HEK293 (cell line): ENCODE data around the gene DCP1A.
A peak's percentile ranks its signal among the peaks of the same experiment; 100 is the strongest.

Experiments used
- CTCF ChIA-PET: fragments of 350-600 bp; formaldehyde crosslinking; extraction: SDS; loops from one replicate; lab custom pipeline; 2021; ENCODE audit warnings: antibody characterized with exemption; lab: Yijun Ruan, JAX
- POLR2A ChIA-PET: fragments of 300-600 bp; formaldehyde crosslinking; extraction: SDS; loops from one replicate; lab custom pipeline; 2020; ENCODE audit warnings: antibody characterized with exemption, inconsistent platforms; lab: Yijun Ruan, JAX
- H3K27ac ChIP-seq: fragments of 200-500 bp; sonication (Bioruptor generic); 2 replicates; pipeline ENCODE4 v1.5.1; 2014; ENCODE audit warnings: low read depth, low read length, control low read depth, inconsistent platforms; ENCODE audit errors: extremely low read depth
- H3K36me3 ChIP-seq, 2 experiments: fragments of 200-500 bp in 1 of 2; sonication (Bioruptor generic) in 1 of 2; 1 replicate in 1 of 2; 2 replicates in 1 of 2; pipeline ENCODE4 v1.5.1; 2014 to 2017; ENCODE audit warnings: inconsistent platforms in 2 of 2, low read length in 2 of 2; ENCODE audit not compliant: control insufficient read depth in 2 of 2, insufficient read depth in 1 of 2
- H3K4me1 ChIP-seq: fragments of 200-500 bp; sonication (Bioruptor generic); 2 replicates; pipeline ENCODE4 v1.5.1; 2014; ENCODE audit warnings: mild to moderate bottlenecking, low read length, inconsistent platforms; ENCODE audit not compliant: control insufficient read depth, insufficient read depth
- H3K4me3 ChIP-seq: 2 replicates; pipeline ENCODE4 v1.5.1; 2011; ENCODE audit warnings: low read depth, mild to moderate bottlenecking, control low read depth, low read length, moderate library complexity
- H3K9me3 ChIP-seq: fragments of 200-500 bp; sonication (Bioruptor generic); 2 replicates; pipeline ENCODE4 v1.5.1; 2014; ENCODE audit warnings: low read depth, low read length, inconsistent platforms; ENCODE audit not compliant: control insufficient read depth, insufficient read depth
- HIC1 ChIP-seq: fragments of 450-650 bp; formaldehyde crosslinking; IDR thresholded peaks from 2 replicates; pipeline ENCODE4 v1.5.1; 2016; ENCODE audit warnings: missing biosample characterization, missing genetic modification characterization
- PATZ1 ChIP-seq: fragments of 450-650 bp; formaldehyde crosslinking; IDR thresholded peaks from 2 replicates; pipeline ENCODE4 v1.5.1; 2016; ENCODE audit warnings: missing biosample characterization, missing genetic modification characterization
- PBX3 ChIP-seq: sonication (generic); formaldehyde crosslinking; IDR thresholded peaks from 2 replicates; pipeline ENCODE4 v1.8.1; 2022; ENCODE audit warnings: mild to moderate bottlenecking, moderate library complexity, missing genetic modification reagents
- PRDM6 ChIP-seq: fragments of 450-650 bp; formaldehyde crosslinking; IDR thresholded peaks from 2 replicates; pipeline ENCODE4 v1.5.1; 2017; ENCODE audit warnings: missing biosample characterization, missing genetic modification characterization
- TSHZ1 ChIP-seq: fragments of 450-650 bp; formaldehyde crosslinking; IDR thresholded peaks from 2 replicates; pipeline ENCODE4 v1.5.1; 2016; ENCODE audit warnings: missing biosample characterization, missing genetic modification characterization, borderline replicate concordance
- ZNF133 ChIP-seq: fragments of 450-650 bp; formaldehyde crosslinking; IDR thresholded peaks from 2 replicates; pipeline ENCODE4 v1.5.1; 2016; ENCODE audit warnings: missing biosample characterization, missing genetic modification characterization
- ZNF221 ChIP-seq: fragments of 450-650 bp; formaldehyde crosslinking; IDR thresholded peaks from 2 replicates; pipeline ENCODE4 v1.5.1; 2017; ENCODE audit warnings: missing biosample characterization, missing genetic modification characterization, borderline replicate concordance
- ZNF302 ChIP-seq: fragments of 450-650 bp; formaldehyde crosslinking; IDR thresholded peaks from 2 replicates; pipeline ENCODE4 v1.5.1; 2016; ENCODE audit warnings: missing biosample characterization, missing genetic modification characterization, low read depth
- ZNF335 ChIP-seq: fragments of 450-650 bp; formaldehyde crosslinking; conservative IDR thresholded peaks from 2 replicates; pipeline ENCODE4 v1.5.1; 2016; ENCODE audit warnings: missing biosample characterization, missing genetic modification characterization
- ZNF521 ChIP-seq: fragments of 450-650 bp; formaldehyde crosslinking; IDR thresholded peaks from 2 replicates; pipeline ENCODE4 v1.5.1; 2017; ENCODE audit warnings: missing biosample characterization, mild to moderate bottlenecking, missing genetic modification characterization
- ZNF701 ChIP-seq: fragments of 450-650 bp; formaldehyde crosslinking; IDR thresholded peaks from 2 replicates; pipeline ENCODE4 v1.5.1; 2016; ENCODE audit warnings: missing biosample characterization, missing genetic modification characterization
- ZNF777 ChIP-seq: fragments of 450-650 bp; formaldehyde crosslinking; IDR thresholded peaks from 2 replicates; pipeline ENCODE4 v1.5.1; 2017; ENCODE audit warnings: missing biosample characterization, missing genetic modification characterization, borderline replicate concordance
- ZSCAN16 ChIP-seq: fragments of 450-650 bp; formaldehyde crosslinking; IDR thresholded peaks from 2 replicates; pipeline ENCODE4 v1.5.1; 2016; ENCODE audit warnings: missing biosample characterization, missing genetic modification characterization

Gene DCP1A

GRCh38 chr3:53357458-53357857 lies 10.1 kb upstream of the DCP1A start:
- Histone ChIP-seq H3K27ac (no peak overlapping the region), H3K36me3 (no peaks in the 10 kb centered on the region), H3K4me1 (peaks cover 2% of the 10 kb centered on the region; the same call in 1 of the 2 replicates), H3K9me3 (no peaks in the 10 kb centered on the region)
- CTCF ChIA-PET, result no interaction called here
- peak; percentile 13; the same call in 1 of the 2 replicates for TF ChIP-seq PRDM6
- peak; percentile 20; the same call in 1 of the 2 replicates for TF ChIP-seq ZNF335 (tag by site-specific recombination)
- no peak for TF ChIP-seq ZNF521
- TF ChIP-seq, all 188 proteins: peak for 2
- H3K4me3 ChIP-seq, result no peak overlapping the region
- POLR2A ChIA-PET, result no interaction called here

- ChIA-PET POLR2A (no interaction called here), CTCF (no interaction called here)
- H3K4me3 ChIP-seq, result no peak overlapping the region
- H3K4me1 ChIP-seq, result peaks cover 5% of the 10 kb centered on the region
- no peak overlapping the region for H3K27ac ChIP-seq
- no peak for TF ChIP-seq PATZ1
- no peak for TF ChIP-seq ZNF701 (tag by site-specific recombination)
- peak; percentile 91 for TF ChIP-seq ZNF133
- TF ChIP-seq PBX3, result no peak
- no peaks in the 10 kb centered on the region for H3K36me3 ChIP-seq
- H3K9me3 ChIP-seq, result no peaks in the 10 kb centered on the region
Measured at GRCh38 chr3:53354945-53355498, 7.7 kb upstream of the DCP1A start.

GRCh38 chr3:53353202-53353601 lies 5.9 kb upstream of the DCP1A start:
- ChIA-PET CTCF (no interaction called here), POLR2A (no interaction called here)
- Histone ChIP-seq H3K9me3 (no peaks in the 10 kb centered on the region), H3K36me3 (no peaks in the 10 kb centered on the region), H3K4me1 (peaks cover 3% of the 10 kb centered on the region; the same call in 1 of the 2 replicates), H3K4me3 (no peak overlapping the region), H3K27ac (no peak overlapping the region)
- TF ChIP-seq ZNF777, result no peak
- no peak for TF ChIP-seq ZNF302 (tag by site-specific recombination)
- TF ChIP-seq HIC1, result no peak
- TF ChIP-seq ZSCAN16 (tag by site-specific recombination), result no peak
- TF ChIP-seq ZNF221 (tag by site-specific recombination), result no peak
- no peak for TF ChIP-seq TSHZ1 (tag by site-specific recombination)
